Hematopoietic multipotent progenitor cell treated with erythropoietin and hydrocortisone succinate and interleukin-3 and kit ligand, for 8 days (in vitro differentiated cells): ENCODE measurements around the gene TGM4.
A peak's percentile ranks its signal among the peaks of the same experiment; 100 is the strongest.
"Not testable (repeated sequence)": the region's sequence is repeated elsewhere in the genome, so short reads cannot be mapped to it uniquely, and the experiment has no call there.

Experiments used
- DNase-seq: peaks from one replicate; pipeline ENCODE4 v3.0.0-alpha.2; 2015

The TGM4 gene

GRCh38 chr3:44874308-44874707 is at the start of gene TGM4:
TGM4 (plus strand) TSS chr3:44874608; CDS start chr3:44874679, 71 bp downstream.
- no peak for DNase-seq

GRCh38 chr3:44825264-44825925 is 49.0 kb upstream of the TGM4 start:
- no peak for DNase-seq

GRCh38 chr3:44827196-44827595 is 47.2 kb upstream of the TGM4 start:
- no peak for DNase-seq

- no peak for DNase-seq
Measured at GRCh38 chr3:44831232-44831631, 43.2 kb upstream of the TGM4 start.

GRCh38 chr3:44832032-44832431 is 42.4 kb upstream of the TGM4 start:
- no peak for DNase-seq

- no peak for DNase-seq
Measured at GRCh38 chr3:44832965-44833364, 41.4 kb upstream of the TGM4 start.

- DNase-seq: no peak
Measured at GRCh38 chr3:44833394-44833793, 41.0 kb upstream of the TGM4 start.

GRCh38 chr3:44835684-44836083 is 38.7 kb upstream of the TGM4 start:
- DNase-seq: no peak

- no peak for DNase-seq
Measured at GRCh38 chr3:44842376-44842775, 32.0 kb upstream of the TGM4 start.

GRCh38 chr3:44845528-44846520 is 28.6 kb upstream of the TGM4 start:
- DNase-seq: no peak

- DNase-seq: no peak
Measured at GRCh38 chr3:44848634-44849033, 25.8 kb upstream of the TGM4 start.

- DNase-seq: not testable (repeated sequence)
Measured at GRCh38 chr3:44856663-44857062, 17.7 kb upstream of the TGM4 start.

GRCh38 chr3:44860117-44860516 is 14.3 kb upstream of the TGM4 start:
- DNase-seq: no peak

- DNase-seq: peak; percentile 87
Measured at GRCh38 chr3:44861412-44862225, 12.8 kb upstream of the TGM4 start, which contains the start of gene TMEM42. TMEM42 (plus strand) TSS chr3:44861912; CDS start chr3:44861925, 13 bp downstream.

GRCh38 chr3:44862226-44862637 is 12.2 kb upstream of the TGM4 start:
- peak; percentile 44 for DNase-seq

- DNase-seq: no peak
Measured at GRCh38 chr3:44865272-44866035, 9.0 kb upstream of the TGM4 start.

- DNase-seq: no peak
Measured at GRCh38 chr3:44867421-44868111, 6.8 kb upstream of the TGM4 start.

- DNase-seq: no peak
Measured at GRCh38 chr3:44870375-44871061, 3.9 kb upstream of the TGM4 start.

- DNase-seq: no peak
Measured at GRCh38 chr3:44875596-44875995, 1.2 kb downstream of the TGM4 start.

GRCh38 chr3:44877333-44877732 is 2.9 kb downstream of the TGM4 start:
- no peak for DNase-seq

- DNase-seq: no peak
Measured at GRCh38 chr3:44880284-44880683, 5.9 kb downstream of the TGM4 start.
